Tibial nerve (tissue), 4 donors: ENCODE measurements around the gene ZNF362.
"Not testable (repeated sequence)": the region's sequence is repeated elsewhere in the genome, so short reads cannot be mapped to it uniquely, and the experiment has no call there.

Experiments
- CTCF ChIP-seq, 5 experiments: fragments of 200-600 bp in 3 of 5; fragments of 450-650 bp in 2 of 5; sonication (generic) in 3 of 5; IDR thresholded peaks; one replicate each; pipeline ENCODE4 v1.5.1; 2016 to 2019; ENCODE audit warnings: antibody characterized with exemption in 5 of 5, mild to moderate bottlenecking in 3 of 5, moderate library complexity in 2 of 5
- EP300 ChIP-seq, 2 donors: sonication (generic); formaldehyde crosslinking; IDR thresholded peaks; one replicate each; pipeline ENCODE4 v1.6.1; 2017; ENCODE audit warnings: antibody characterized with exemption in 2 of 2, mild to moderate bottlenecking in 1 of 2

- not testable (repeated sequence) for TF ChIP-seq CTCF, EP300 (IDR thresholded peaks at IDR 0.05)
Observed at GRCh38 chr1:33238194-33238724, 18.0 kb upstream of the ZNF362 start.
